Measurements from ENCODE around the gene USP3. TPM values are rescaled to one million over a fixed set of nuclear protein-coding genes. Genes with fewer than 3 reads are reported as not detected.

Gene USP3
- polyA plus RNA-seq, 4 donors, result 24.7 to 36.1 (median 28.9) TPM

DNA sequence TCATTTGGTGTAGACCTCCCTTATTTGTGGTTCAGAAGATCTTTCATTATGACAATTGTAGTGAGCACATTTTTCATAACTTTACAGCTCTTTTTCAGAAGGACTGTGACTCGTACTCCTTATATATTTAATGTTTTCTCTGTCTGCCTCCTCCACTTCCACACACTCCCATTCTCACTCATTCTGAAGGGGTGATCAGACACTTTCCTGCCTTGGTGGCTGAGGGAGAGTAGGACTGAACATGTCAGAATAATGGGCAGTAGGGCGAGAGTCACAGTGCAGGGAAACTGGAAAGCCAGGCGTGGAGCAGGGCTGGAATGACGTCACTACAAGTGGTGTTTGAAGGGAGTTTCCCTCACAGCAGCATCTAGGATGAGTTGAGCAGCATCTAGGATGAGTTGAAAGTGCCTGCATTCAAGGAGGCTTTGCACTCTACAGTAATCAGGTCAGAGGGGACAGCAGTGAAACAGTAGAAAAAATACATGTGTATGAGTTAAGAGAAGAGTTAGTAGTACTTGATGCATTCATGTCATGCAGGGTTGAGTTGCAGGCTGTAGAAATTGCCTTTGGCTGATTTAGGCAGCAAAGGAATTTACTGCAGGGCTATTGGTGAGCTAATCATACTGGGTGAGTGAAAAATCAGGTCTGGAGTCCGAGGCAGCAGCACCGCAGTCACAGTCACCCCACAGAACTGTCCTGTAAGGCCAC is 56.5 kb downstream of the USP3 start:
- Histone ChIP-seq H3K4me3 (ENCODE audit: low read depth in 1 of 3, low read length in 3 of 3) (no peak overlapping the region), H3K36me3 (ENCODE audit: control insufficient read depth in 3 of 3, insufficient read depth in 2 of 3, low read depth in 1 of 3, low read length in 3 of 3) (peaks cover 5 to 44% (median 32%) of the 10 kb centered on the region in 3 donors), H3K4me1 (ENCODE audit: control insufficient read depth in 3 of 3, insufficient read depth in 2 of 3, low read depth in 1 of 3, low read length in 2 of 3) (no peaks in the 10 kb centered on the region), H3K27ac (ENCODE audit: low read depth in 1 of 3, low read length in 2 of 3) (no peak overlapping the region), H3K27me3 (ENCODE audit: control insufficient read depth in 3 of 3, insufficient read depth in 3 of 3, low read length in 3 of 3) (no peaks in the 10 kb centered on the region), H3K9me3 (ENCODE audit: control insufficient read depth in 2 of 2, insufficient read depth in 1 of 2, low read depth in 1 of 2, low read length in 1 of 2) (no peaks in the 10 kb centered on the region)
- no peak for FAIRE-seq
- DNase-seq, result no peak
- 83 to 87% (median 84%) methylated on average over 6 of the region's 6 CpGs for WGBS, 3 donors

DNA sequence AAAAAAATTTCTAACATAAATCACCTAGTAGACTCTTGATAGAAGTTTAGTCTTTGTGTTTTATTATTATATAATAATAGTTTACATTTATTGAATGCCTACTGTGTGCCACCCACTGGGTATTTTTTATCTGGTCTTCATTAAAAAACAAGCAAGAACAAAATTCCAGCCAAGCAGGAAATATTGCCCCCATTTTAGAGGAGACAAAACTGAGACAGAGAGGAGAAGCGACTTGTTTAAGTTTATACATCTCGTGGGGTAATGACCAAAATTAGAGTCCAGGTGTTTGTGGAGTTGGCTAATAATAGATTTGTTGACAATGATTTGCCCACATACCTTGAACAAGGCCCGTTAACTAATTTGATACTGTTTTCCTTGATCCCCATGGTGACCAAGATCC is 59.7 kb downstream of the USP3 start:
- Histone ChIP-seq H3K36me3 (ENCODE audit: control insufficient read depth in 3 of 3, insufficient read depth in 2 of 3, low read depth in 1 of 3, low read length in 3 of 3) (peaks cover 5 to 40% (median 23%) of the 10 kb centered on the region in 3 donors), H3K4me1 (ENCODE audit: control insufficient read depth in 3 of 3, insufficient read depth in 2 of 3, low read depth in 1 of 3, low read length in 2 of 3) (no peaks in the 10 kb centered on the region), H3K27me3 (ENCODE audit: control insufficient read depth in 3 of 3, insufficient read depth in 3 of 3, low read length in 3 of 3) (no peaks in the 10 kb centered on the region), H3K4me3 (ENCODE audit: low read depth in 1 of 3, low read length in 3 of 3) (no peak overlapping the region), H3K27ac (ENCODE audit: low read depth in 1 of 3, low read length in 2 of 3) (no peak overlapping the region), H3K9me3 (ENCODE audit: control insufficient read depth in 2 of 2, insufficient read depth in 1 of 2, low read depth in 1 of 2, low read length in 1 of 2) (no peaks in the 10 kb centered on the region)
- 29 to 47% (median 33%) methylated on average over 3 of the region's 3 CpGs for WGBS, 3 donors
- DNase-seq (no peak), FAIRE-seq (no peak)

GRCh38 chr15:63565536-63566186 is 61.3 kb downstream of the USP3 start:
- no peak overlapping the region for H3K4me3 ChIP-seq (ENCODE audit: low read depth in 1 of 3, low read length in 3 of 3)
- H3K36me3 ChIP-seq (ENCODE audit: control insufficient read depth in 3 of 3, insufficient read depth in 2 of 3, low read depth in 1 of 3, low read length in 3 of 3), result peaks cover 12 to 41% (median 17%) of the 10 kb centered on the region in 3 donors
- no peaks in the 10 kb centered on the region for H3K4me1 ChIP-seq (ENCODE audit: control insufficient read depth in 3 of 3, insufficient read depth in 2 of 3, low read depth in 1 of 3, low read length in 2 of 3)
- no peak overlapping the region for H3K27ac ChIP-seq (ENCODE audit: low read depth in 1 of 3, low read length in 2 of 3)
- WGBS, 3 donors, result 72 to 83% (median 81%) methylated on average over 2 of the region's 2 CpGs
- no peaks in the 10 kb centered on the region for H3K27me3 ChIP-seq (ENCODE audit: control insufficient read depth in 3 of 3, insufficient read depth in 3 of 3, low read length in 3 of 3)
- H3K9me3 ChIP-seq (ENCODE audit: control insufficient read depth in 2 of 2, insufficient read depth in 1 of 2, low read depth in 1 of 2, low read length in 1 of 2), result no peaks in the 10 kb centered on the region
- DNase-seq (no peak), FAIRE-seq (no peak)

DNA sequence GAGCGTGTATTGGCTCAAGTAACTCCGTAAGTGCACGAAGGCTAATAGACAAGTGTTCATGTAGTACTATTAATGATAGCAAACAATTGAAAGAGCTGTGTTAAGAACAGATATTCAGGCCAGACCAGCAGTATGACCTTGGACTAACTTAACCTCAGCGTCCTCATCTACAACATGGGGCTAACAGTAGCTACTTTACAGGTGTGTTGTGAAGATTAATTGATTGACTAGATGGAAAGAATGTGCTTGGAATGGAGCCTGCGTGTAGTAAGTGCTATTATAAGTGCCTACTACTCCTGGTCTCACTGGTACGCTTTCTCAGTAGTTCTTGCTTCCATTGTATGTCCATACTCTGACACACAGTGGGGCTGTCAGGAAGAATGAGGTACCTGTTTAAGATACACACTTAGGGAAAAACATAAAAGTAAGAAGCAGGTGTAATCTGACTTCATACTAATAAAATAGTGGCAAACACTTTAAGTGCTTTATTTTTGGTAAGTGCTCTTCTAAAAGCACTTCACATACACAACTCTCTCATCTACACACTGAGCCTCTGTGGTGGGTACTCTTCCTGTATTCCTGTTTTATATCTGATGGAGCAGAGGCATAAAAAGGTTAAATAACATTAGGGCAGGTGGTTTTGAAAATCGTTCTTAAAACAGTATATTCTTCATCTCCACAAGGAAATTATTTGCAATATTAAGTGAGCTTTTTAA is 68.5 kb downstream of the USP3 start:
- Histone ChIP-seq H3K4me3 (ENCODE audit: low read depth in 1 of 3, low read length in 3 of 3) (no peak overlapping the region), H3K27me3 (ENCODE audit: control insufficient read depth in 3 of 3, insufficient read depth in 3 of 3, low read length in 3 of 3) (no peaks in the 10 kb centered on the region), H3K36me3 (ENCODE audit: control insufficient read depth in 3 of 3, insufficient read depth in 2 of 3, low read depth in 1 of 3, low read length in 3 of 3) (peaks cover 10 to 17% (median 16%) of the 10 kb centered on the region in 3 donors), H3K4me1 (ENCODE audit: control insufficient read depth in 3 of 3, insufficient read depth in 2 of 3, low read depth in 1 of 3, low read length in 2 of 3) (no peaks in the 10 kb centered on the region), H3K27ac (ENCODE audit: low read depth in 1 of 3, low read length in 2 of 3) (no peak overlapping the region), H3K9me3 (ENCODE audit: control insufficient read depth in 2 of 2, insufficient read depth in 1 of 2, low read depth in 1 of 2, low read length in 1 of 2) (no peaks in the 10 kb centered on the region)
- 82 to 89% (median 88%) methylated on average over 7 of the region's 7 CpGs for WGBS, 3 donors
- FAIRE-seq (no peak), DNase-seq (no peak)

DNA sequence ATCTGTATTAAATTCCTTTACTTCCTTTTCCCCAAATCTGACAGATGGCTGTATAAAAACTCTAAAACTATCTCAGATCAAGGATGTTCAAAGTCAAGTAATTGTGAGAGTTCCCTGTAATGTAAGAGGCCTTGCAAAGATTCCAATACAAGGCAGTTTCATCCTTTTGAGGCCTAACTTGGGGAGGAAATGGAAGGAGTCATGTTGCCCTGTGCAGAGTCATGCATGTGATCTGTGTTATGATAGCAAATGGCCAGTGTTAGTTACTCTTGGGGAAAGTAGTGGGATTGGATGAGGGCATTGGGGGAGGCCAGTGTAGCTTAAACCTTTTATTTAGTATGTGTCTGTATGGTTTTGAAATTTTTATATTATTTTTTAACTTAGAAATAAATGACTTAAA is 69.1 kb downstream of the USP3 start:
- H3K4me1 ChIP-seq (ENCODE audit: control insufficient read depth in 3 of 3, insufficient read depth in 2 of 3, low read depth in 1 of 3, low read length in 2 of 3), result no peaks in the 10 kb centered on the region
- peaks cover 10 to 17% (median 16%) of the 10 kb centered on the region in 3 donors for H3K36me3 ChIP-seq (ENCODE audit: control insufficient read depth in 3 of 3, insufficient read depth in 2 of 3, low read depth in 1 of 3, low read length in 3 of 3)
- H3K4me3 ChIP-seq (ENCODE audit: low read depth in 1 of 3, low read length in 3 of 3), result no peak overlapping the region
- FAIRE-seq (no peak), DNase-seq (no peak)
- H3K9me3 ChIP-seq (ENCODE audit: control insufficient read depth in 2 of 2, insufficient read depth in 1 of 2, low read depth in 1 of 2, low read length in 1 of 2), result no peaks in the 10 kb centered on the region
- H3K27ac ChIP-seq (ENCODE audit: low read depth in 1 of 3, low read length in 2 of 3), result no peak overlapping the region
- H3K27me3 ChIP-seq (ENCODE audit: control insufficient read depth in 3 of 3, insufficient read depth in 3 of 3, low read length in 3 of 3), result no peaks in the 10 kb centered on the region

DNA sequence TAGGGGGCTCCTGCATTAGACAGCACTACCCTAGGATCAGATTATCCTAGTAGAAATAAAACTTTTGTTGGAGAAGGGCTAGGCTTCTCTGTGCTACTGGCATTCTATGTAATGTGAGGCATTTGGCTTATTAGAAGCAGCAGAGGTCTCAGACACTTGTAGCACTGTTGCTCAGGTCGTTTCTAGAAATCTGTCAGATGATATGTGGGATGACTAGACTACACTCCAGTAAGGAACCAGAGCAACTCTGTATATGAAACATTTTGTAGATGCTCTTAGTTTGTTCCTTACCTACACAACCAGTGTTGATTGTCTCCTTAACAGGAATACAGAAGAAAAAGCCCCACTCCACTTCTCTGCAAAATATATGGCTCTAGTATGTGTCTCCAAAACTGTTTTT is 70.9 kb downstream of the USP3 start:
- H3K4me1 ChIP-seq (ENCODE audit: control insufficient read depth in 3 of 3, insufficient read depth in 2 of 3, low read depth in 1 of 3, low read length in 2 of 3), result no peaks in the 10 kb centered on the region
- H3K4me3 ChIP-seq (ENCODE audit: low read depth in 1 of 3, low read length in 3 of 3), result no peak overlapping the region
- no peaks in the 10 kb centered on the region for H3K27me3 ChIP-seq (ENCODE audit: control insufficient read depth in 3 of 3, insufficient read depth in 3 of 3, low read length in 3 of 3)
- DNase-seq, result no peak
- H3K9me3 ChIP-seq (ENCODE audit: control insufficient read depth in 2 of 2, insufficient read depth in 1 of 2, low read depth in 1 of 2, low read length in 1 of 2), result no peaks in the 10 kb centered on the region
- 41 to 48% (median 43%) methylated on average over 1 of the region's 1 CpG for WGBS, 3 donors
- H3K27ac ChIP-seq (ENCODE audit: low read depth in 1 of 3, low read length in 2 of 3), result no peak overlapping the region
- no peak for FAIRE-seq
- peaks cover 5 to 16% (median 12%) of the 10 kb centered on the region in 3 donors for H3K36me3 ChIP-seq (ENCODE audit: control insufficient read depth in 3 of 3, insufficient read depth in 2 of 3, low read depth in 1 of 3, low read length in 3 of 3)

DNA sequence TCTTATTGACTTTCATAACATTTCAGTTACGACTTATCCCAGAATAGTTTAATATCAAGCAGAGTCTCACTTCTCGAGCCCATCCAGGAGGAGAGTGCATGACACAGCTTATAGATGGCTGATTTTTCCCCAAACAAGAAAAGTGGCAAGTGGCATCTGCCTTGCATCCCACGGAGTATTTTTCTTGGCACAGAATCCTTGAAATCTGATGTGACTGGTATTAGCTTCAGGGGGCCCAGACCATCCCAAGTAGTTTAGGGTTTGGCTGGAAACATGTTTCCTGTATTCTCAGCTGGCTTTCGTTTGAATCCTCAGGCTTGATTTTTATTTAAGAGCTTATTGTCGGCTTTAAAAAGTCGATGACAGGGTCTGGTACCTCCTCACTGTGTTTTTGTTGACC is 72.0 kb downstream of the USP3 start:
- Histone ChIP-seq H3K9me3 (ENCODE audit: control insufficient read depth in 2 of 2, insufficient read depth in 1 of 2, low read depth in 1 of 2, low read length in 1 of 2) (no peaks in the 10 kb centered on the region), H3K4me1 (ENCODE audit: control insufficient read depth in 3 of 3, insufficient read depth in 2 of 3, low read depth in 1 of 3, low read length in 2 of 3) (no peaks in the 10 kb centered on the region), H3K36me3 (ENCODE audit: control insufficient read depth in 3 of 3, insufficient read depth in 2 of 3, low read depth in 1 of 3, low read length in 3 of 3) (peaks cover 2 to 15% (median 13%) of the 10 kb centered on the region in 3 donors), H3K27me3 (ENCODE audit: control insufficient read depth in 3 of 3, insufficient read depth in 3 of 3, low read length in 3 of 3) (no peaks in the 10 kb centered on the region), H3K27ac (ENCODE audit: low read depth in 1 of 3, low read length in 2 of 3) (no peak overlapping the region), H3K4me3 (ENCODE audit: low read depth in 1 of 3, low read length in 3 of 3) (no peak overlapping the region)
- no peak for DNase-seq
- 85 to 91% (median 88%) methylated on average over 6 of the region's 6 CpGs for WGBS, 3 donors
- FAIRE-seq, result no peak

GRCh38 chr15:63582179-63582578 is 77.8 kb downstream of the USP3 start:
- H3K9me3 ChIP-seq (ENCODE audit: control insufficient read depth in 2 of 2, insufficient read depth in 1 of 2, low read depth in 1 of 2, low read length in 1 of 2), result no peaks in the 10 kb centered on the region
- H3K4me1 ChIP-seq (ENCODE audit: control insufficient read depth in 3 of 3, insufficient read depth in 2 of 3, low read depth in 1 of 3, low read length in 2 of 3), result no peaks in the 10 kb centered on the region
- no peak overlapping the region for H3K27ac ChIP-seq (ENCODE audit: low read depth in 1 of 3, low read length in 2 of 3)
- no peaks in the 10 kb centered on the region for H3K27me3 ChIP-seq (ENCODE audit: control insufficient read depth in 3 of 3, insufficient read depth in 3 of 3, low read length in 3 of 3)
- FAIRE-seq (no peak), DNase-seq (no peak)
- no peak overlapping the region for H3K4me3 ChIP-seq (ENCODE audit: low read depth in 1 of 3, low read length in 3 of 3)
- H3K36me3 ChIP-seq (ENCODE audit: control insufficient read depth in 3 of 3, insufficient read depth in 2 of 3, low read depth in 1 of 3, low read length in 3 of 3), result peaks cover 3 to 28% (median 12%) of the 10 kb centered on the region in 3 donors
